GM21737 (cell line): ENCODE data around the gene ZSCAN5A.
A peak's percentile ranks its signal among the peaks of the same experiment; 100 is the strongest.
"Not testable (repeated sequence)": the region's sequence is repeated elsewhere in the genome, so short reads cannot be mapped to it uniquely, and the experiment has no call there.

Experiments
- ATAC-seq: cut with Tn5 transposase; IDR thresholded peaks from one replicate; pipeline ENCODE4 v1.9.1; 2021; ENCODE audit warnings: mild to moderate bottlenecking, moderate library complexity; ENCODE audit not compliant: unreplicated experiment

Gene ZSCAN5A

DNA sequence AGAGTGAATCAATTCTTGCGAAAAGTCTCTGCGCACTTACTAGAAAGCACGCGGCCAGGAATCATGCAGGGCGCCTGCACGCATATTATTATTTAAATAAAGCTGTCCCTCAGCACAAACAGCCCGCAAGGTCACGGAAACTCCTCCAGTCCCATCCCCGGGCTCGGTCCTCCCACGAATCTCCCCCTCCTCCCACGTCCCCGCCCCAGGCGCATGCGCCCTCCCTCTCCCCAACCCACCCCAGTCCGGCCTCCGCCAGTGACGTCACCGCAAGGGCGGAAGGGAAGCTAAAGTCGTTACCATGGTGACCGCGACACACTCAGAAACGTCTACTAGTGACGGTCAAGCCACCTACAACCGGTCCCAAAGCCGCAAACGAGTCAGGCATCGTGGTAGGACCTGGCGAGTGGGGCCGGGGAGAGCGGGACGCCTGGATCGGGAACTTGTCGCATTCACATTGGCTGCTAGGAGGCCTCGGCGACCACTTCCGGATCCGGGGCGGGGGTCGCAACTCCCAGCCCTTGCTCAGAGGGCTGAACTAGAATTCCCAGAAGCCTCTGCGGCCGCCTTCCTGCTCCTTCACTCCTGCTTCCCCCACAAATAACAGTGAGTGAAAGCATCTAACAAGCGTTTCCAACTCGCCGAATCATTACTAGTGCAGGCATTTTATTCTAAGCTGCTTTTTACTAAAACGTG, at the start of gene ZSCAN5A:
Gene ZSCAN5A (minus strand): TSS at position 459 of the 696 bp plus-strand sequence. CDS start 89,793 bp downstream, outside the sequence.
- peak; percentile 68 for ATAC-seq

DNA sequence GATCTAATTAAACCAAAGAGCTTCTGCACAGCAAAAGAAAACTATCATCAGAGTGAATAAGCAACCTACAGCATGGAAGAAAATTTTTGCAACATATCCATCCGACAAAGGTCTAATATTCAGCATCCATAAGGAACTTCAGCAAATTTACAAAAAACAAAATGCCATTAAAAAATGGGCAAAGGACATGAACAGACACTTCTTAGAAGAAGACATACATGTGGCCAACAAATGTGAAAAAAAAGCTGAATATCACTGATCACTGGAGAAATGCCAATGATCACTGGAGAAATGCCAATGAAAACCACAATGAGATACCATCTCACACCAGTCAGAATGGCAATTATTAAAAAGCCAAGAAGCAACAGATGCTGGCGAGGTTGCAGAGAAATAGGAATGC, 46.2 kb upstream of the ZSCAN5A start:
- ATAC-seq = no peak

- no peak for ATAC-seq
Measured at GRCh38 chr19:56356944-56357343, 42.3 kb upstream of the ZSCAN5A start.

GRCh38 chr19:56355517-56355916, 40.9 kb upstream of the ZSCAN5A start:
- no peak for ATAC-seq

DNA sequence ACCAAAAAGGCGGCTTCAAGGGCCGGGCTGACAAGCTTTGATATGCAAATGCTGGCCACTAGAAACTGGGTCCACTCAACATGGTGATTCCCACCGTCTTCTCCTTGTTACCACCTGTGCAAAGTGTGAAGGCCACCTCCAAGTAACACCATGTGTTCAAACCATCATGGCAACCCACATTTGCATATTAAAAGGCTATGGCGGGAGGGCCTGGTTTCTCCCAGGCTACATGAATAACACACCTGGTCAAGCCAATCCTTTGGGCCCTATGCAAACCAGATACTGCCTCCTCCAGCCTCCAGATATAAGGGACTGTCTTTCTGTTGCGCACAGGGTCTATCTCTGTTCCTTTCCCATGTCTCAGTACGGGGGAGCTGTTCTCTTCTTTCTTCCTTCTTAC, 36.6 kb upstream of the ZSCAN5A start:
- no peak for ATAC-seq

DNA sequence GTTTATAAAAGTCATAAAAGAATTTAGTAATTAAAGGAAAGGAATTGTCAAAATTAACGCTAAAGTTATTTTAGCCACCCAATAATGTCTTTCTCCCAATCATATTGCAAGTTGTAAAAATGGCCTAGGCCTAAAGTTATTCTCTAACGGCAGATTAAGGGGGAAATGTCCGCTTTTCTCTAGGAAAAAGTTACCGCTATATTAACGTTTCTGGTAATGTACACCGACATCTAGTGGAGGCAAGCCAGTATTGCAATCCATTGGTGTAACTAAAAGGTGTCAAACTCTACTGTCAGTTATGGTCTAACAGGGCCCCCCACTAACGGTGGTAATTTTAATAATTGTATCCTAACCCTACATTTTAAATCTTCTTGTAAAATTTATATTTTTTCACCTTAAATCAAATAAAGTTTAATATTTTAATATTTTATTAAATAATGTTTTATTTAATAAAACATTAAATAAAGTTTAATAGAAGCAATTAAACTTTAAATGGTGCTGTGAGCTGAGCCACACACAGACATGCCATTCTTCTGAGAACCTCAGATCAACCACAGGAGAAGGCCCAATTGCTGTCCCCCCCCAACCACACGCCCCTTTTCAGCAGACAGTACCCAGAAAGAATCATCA, 35.9 kb upstream of the ZSCAN5A start:
- ATAC-seq = no peak

DNA sequence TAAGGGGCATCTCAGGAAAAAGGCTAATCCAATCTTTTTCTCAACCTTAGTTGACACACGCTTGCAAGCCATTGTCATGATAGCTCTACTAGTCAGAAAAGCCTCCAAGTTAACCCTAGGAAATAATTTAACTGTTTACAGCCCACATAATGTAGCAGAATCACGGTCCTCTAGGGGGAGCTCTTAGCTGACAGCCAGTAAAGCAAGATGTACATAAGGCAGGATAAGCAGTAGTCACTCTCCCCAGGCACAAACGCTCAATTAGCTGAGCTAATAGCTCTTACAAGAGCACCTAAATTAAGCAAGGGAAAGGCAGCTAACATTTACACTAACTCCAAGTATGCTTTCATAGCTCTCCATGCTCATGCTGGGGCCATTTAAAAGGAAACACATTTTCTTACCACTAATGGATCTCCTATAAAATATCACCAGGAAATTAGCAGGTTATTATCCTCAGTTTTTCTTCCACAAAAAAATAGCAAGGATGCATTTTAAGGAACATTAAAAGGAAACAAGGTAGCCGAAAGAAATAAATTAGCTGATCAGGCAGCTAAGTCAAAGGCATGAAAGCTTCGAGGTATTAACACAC, 33.7 kb upstream of the ZSCAN5A start:
- no peak for ATAC-seq

DNA sequence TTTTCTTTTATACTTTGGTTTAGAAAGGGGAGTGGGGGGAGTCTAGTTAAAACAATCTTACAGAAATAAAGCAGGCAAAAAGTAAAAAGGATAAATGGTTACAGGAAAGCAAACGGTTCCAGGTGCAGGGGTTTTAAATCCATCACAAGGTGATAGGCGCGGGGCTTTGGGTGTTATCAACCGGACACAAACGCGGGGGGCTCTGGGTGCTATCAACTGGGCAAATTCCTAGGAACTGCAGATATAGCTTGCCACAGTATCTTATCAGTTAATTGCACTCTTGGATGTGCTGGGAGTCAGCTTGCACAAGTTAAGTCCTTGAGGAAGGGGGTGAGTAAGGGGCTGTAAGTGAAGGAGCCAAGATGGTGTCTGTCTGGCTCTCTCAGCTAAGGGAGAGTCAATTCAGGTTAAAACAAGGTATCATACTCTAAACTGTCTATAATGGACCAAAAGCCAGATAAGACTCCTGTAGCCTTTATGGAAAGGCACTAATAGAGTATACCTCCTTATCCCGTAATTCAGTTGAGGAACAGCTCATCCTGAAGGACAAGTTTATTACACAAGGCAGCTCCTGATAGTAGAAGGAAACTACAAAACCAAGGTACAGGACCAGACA, 32.6 kb upstream of the ZSCAN5A start:
- ATAC-seq = no peak

- no peak for ATAC-seq
Measured at GRCh38 chr19:56341948-56342347, 27.3 kb upstream of the ZSCAN5A start.

GRCh38 chr19:56339031-56339430, 24.4 kb upstream of the ZSCAN5A start:
- not testable (repeated sequence) for ATAC-seq

DNA sequence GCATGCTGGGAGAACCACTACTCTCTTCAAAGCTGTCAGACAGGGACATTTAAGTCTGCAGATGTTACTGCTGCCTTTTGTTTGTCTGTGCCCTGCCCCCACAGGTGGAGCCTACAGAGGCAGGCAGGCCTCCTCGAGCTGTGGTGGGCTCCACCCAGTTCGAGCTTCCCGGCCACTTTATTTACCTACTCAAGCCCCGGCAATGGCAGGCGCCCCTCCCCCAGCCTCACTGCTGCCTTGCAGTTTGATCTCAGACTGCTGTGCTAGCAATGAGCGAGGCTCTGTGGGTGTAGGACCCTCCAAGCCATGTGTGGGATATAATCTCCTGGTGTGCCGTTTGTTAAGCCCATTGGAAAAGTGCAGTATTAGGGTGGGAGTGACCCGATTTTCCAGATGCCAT, 22.4 kb upstream of the ZSCAN5A start:
- ATAC-seq = not testable (repeated sequence)

- not testable (repeated sequence) for ATAC-seq
Measured at GRCh38 chr19:56335371-56335770, 20.7 kb upstream of the ZSCAN5A start.

DNA sequence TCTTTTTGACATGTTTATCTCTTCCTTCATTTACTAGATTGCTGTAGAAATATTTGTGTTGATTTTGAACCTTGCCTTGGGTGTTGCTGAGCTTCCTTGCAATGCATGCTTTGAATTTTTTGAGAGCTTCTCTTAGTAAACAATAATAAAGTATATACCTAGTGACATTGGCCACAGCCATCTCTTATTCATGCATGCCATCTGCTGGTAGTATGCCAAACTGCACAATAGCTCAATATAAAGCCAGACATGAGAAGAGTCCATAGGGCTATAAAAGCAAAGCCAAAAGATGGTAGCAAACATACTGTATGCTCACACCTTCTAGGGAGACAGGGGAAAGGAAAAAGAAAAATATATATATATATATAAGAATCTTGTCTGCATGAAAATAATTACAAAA, 18.9 kb upstream of the ZSCAN5A start:
- ATAC-seq = no peak

- no peak for ATAC-seq
Measured at GRCh38 chr19:56332695-56333094, 18.1 kb upstream of the ZSCAN5A start.

DNA sequence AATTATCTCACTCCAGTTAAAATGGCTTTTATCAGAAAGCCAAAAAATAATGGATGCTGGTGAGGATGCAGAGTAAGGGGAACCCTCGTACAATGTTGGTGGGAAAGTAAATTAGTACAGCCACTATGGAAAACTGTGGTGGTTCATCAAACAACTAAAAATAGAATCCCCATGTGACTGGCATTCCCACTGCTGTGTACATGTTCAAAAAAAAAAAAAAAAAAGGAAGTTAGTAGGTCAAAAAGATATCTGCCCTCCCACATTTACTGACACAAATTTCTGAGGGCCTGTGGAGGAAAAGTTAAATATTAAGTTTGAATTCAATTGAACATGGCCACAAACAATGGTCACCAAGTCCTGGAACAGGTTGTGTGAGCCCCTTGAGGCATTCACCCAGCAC, 9.8 kb upstream of the ZSCAN5A start:
- no peak for ATAC-seq

DNA sequence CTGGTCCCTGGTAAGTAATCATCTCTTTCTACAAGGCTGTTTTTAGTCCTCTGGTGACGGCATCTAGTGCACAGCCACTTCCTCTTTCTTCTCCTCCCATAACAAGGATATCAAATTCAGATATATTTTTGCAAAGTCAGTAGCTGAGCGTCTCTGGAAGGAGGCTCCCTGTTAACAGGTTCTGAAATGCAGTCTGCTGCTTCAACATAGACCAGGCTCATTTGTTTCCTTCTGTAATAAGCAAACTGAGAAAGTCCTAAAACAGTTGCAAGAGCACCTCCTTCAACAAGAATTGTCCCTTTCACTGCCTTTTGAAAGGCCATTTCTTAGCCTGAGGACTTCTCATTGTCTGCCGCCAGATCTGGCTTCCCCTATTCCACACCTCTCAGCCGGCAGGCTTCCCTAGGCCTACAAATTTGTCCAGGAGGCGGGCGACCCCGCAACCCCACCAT, 7.4 kb upstream of the ZSCAN5A start:
- ATAC-seq = no peak

- no peak for ATAC-seq
Measured at GRCh38 chr19:56321254-56321988, 6.8 kb upstream of the ZSCAN5A start.

DNA sequence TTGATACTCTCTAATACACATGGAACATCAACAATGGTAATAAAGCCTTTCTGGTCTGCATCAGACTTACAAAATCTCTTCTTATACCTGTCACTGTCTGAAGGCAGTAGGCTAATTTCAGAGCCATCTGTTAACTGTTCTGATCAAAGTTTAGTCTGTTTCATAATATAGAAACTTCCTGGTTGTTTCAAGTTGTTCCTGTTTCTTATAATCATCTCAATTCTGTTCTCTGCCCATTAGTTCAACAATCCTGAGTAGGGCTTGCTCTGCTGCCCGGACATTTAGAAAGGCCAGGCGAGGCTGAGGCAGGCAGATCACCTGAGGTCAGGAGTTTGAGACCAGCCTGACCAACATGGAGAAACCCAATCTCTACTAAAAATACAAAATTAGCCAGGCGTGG, 5.4 kb upstream of the ZSCAN5A start:
- no peak for ATAC-seq

DNA sequence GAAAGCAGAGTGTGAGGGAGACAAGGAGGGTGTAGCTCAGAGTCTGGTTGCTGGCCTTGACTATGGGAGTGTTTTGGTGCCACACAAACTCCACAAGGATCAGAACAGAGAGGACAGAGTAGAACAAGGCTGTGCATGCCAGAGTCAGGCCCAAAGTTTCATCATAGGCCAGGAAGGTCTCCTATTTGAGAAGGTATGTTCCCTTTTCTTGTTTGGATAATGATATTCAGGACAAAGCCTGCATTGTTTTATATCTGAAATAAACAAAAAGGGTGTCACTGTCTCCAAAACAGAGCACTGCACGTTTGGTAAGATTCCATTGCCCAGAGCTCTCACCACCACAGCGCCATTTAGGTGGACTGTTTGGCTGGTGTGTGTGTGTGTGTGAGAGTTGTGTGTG, 3.1 kb upstream of the ZSCAN5A start:
- ATAC-seq = no peak

- no peak for ATAC-seq
Measured at GRCh38 chr19:56316728-56317127, 2.1 kb upstream of the ZSCAN5A start.
